HL-60 (cell line): ENCODE results near the gene ARHGEF11.

Experiments
- DNase-seq, 2 experiments: peaks; one replicate each; pipeline ENCODE4 v3.0.0-alpha.2; 2010 to 2020; ENCODE audit warnings: low read depth in 1 of 2, low spot score in 1 of 2
- H3K27ac ChIP-seq: fragments of 250-450 bp; sonication (Bioruptor Pico); replicated peaks from 2 replicates; pipeline ENCODE4 v1.5.1; 2020; ENCODE audit warnings: mild to moderate bottlenecking, moderate library complexity
- H3K27me3 ChIP-seq: fragments of 250-450 bp; sonication (Bioruptor Pico); 2 replicates; pipeline ENCODE4 v1.5.1; 2021; ENCODE audit warnings: mild to moderate bottlenecking, moderate library complexity; ENCODE audit not compliant: insufficient read depth, poor library complexity, severe bottlenecking
- H3K4me3 ChIP-seq: replicated peaks from 2 replicates; pipeline ENCODE4 v1.5.1; 2011; ENCODE audit warnings: mild to moderate bottlenecking, control low read depth, low read length; ENCODE audit not compliant: insufficient read depth
- GABPA ChIP-seq: IDR thresholded peaks from 2 replicates; pipeline ENCODE4 v1.6.1; 2012; ENCODE audit warnings: low read depth
- POLR2AphosphoS5 ChIP-seq: IDR thresholded peaks from 2 replicates; pipeline ENCODE4 v1.6.1; 2012; ENCODE audit warnings: low read depth
- REST ChIP-seq: IDR thresholded peaks from 2 replicates; pipeline ENCODE4 v1.6.1; 2012; ENCODE audit warnings: low read depth; ENCODE audit not compliant: insufficient replicate concordance
- SPI1 ChIP-seq: IDR thresholded peaks from 2 replicates; pipeline ENCODE4 v1.6.1; 2012; ENCODE audit warnings: low read depth, mild to moderate bottlenecking, borderline replicate concordance
- TF ChIP-seq, protein P1 (sequence below): IDR thresholded peaks from one replicate; pipeline ENCODE4 v1.5.1; 2011; ENCODE audit warnings: low read length, control low read depth, inconsistent platforms; ENCODE audit not compliant: insufficient read depth

The ARHGEF11 gene

GRCh38 chr1:156892190-156893047 is 153.1 kb downstream of the ARHGEF11 start:
- Histone ChIP-seq H3K27me3 (peaks cover 30% of the 10 kb centered on the region), H3K27ac (no peak overlapping the region), H3K4me3 (no peak overlapping the region)
- TF ChIP-seq REST (no peak), POLR2AphosphoS5 (no peak), SPI1 (no peak), GABPA (no peak)
- TF ChIP-seq, protein P1, sequence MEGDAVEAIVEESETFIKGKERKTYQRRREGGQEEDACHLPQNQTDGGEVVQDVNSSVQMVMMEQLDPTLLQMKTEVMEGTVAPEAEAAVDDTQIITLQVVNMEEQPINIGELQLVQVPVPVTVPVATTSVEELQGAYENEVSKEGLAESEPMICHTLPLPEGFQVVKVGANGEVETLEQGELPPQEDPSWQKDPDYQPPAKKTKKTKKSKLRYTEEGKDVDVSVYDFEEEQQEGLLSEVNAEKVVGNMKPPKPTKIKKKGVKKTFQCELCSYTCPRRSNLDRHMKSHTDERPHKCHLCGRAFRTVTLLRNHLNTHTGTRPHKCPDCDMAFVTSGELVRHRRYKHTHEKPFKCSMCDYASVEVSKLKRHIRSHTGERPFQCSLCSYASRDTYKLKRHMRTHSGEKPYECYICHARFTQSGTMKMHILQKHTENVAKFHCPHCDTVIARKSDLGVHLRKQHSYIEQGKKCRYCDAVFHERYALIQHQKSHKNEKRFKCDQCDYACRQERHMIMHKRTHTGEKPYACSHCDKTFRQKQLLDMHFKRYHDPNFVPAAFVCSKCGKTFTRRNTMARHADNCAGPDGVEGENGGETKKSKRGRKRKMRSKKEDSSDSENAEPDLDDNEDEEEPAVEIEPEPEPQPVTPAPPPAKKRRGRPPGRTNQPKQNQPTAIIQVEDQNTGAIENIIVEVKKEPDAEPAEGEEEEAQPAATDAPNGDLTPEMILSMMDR, result peak; percentile 49
- peak; percentile 53 to 80 for DNase-seq

GRCh38 chr1:156889802-156890580 is 155.6 kb downstream of the ARHGEF11 start:
- no peak for TF ChIP-seq REST
- TF ChIP-seq GABPA, result no peak
- TF ChIP-seq, protein P1, result peak; percentile 63
- no peak for TF ChIP-seq SPI1
- no peak for TF ChIP-seq POLR2AphosphoS5
- H3K4me3 ChIP-seq, result no peak overlapping the region
- H3K27me3 ChIP-seq, result peaks cover 28% of the 10 kb centered on the region
- no peak overlapping the region for H3K27ac ChIP-seq
- peak; percentile 57 to 66 for DNase-seq

- Histone ChIP-seq H3K27ac (no peak overlapping the region), H3K4me3 (no peak overlapping the region), H3K27me3 (peaks cover 11% of the 10 kb centered on the region)
- TF ChIP-seq, protein P1, result no peak
- no peak for TF ChIP-seq POLR2AphosphoS5
- no peak for TF ChIP-seq GABPA
- no peak for TF ChIP-seq REST
- no peak for TF ChIP-seq SPI1
- DNase-seq, result no peak
Observed at GRCh38 chr1:156887734-156888133, 157.8 kb downstream of the ARHGEF11 start.
